ENCODE results near the gene VGLL4.

- no peak for TF ChIP-seq BHLHE40 (IDR thresholded peaks at IDR 0.05; ENCODE audit: low read depth, low read length)
- TF ChIP-seq CTCF (conservative IDR thresholded peaks at IDR 0.05; ENCODE audit: low read depth, low read length), result no peak
- no peak for TF ChIP-seq POLR2A (IDR thresholded peaks at IDR 0.05; ENCODE audit: low read depth, low read length)
- no peak for TF ChIP-seq RAD21 (IDR thresholded peaks at IDR 0.05; ENCODE audit: low read length)
- no peak for TF ChIP-seq CEBPB (IDR thresholded peaks at IDR 0.05; ENCODE audit: low read depth, low read length)
- no peak for TF ChIP-seq MAZ (IDR thresholded peaks at IDR 0.05; ENCODE audit: borderline replicate concordance, low read depth, low read length)
- no peak for TF ChIP-seq ELK1 (IDR thresholded peaks at IDR 0.05; ENCODE audit: borderline replicate concordance, low read depth, low read length)
- no peak for TF ChIP-seq CHD1 (IDR thresholded peaks at IDR 0.05; ENCODE audit: low read depth, low read length)
- TF ChIP-seq RFX5 (IDR thresholded peaks at IDR 0.05; ENCODE audit: low read depth, low read length), result no peak
- TF ChIP-seq NFE2L2 (IDR thresholded peaks at IDR 0.05; ENCODE audit: low read depth, low read length), result no peak
- TF ChIP-seq SMC3 (IDR thresholded peaks at IDR 0.05; ENCODE audit: low read depth, low read length), result no peak
- TF ChIP-seq USF2 (IDR thresholded peaks at IDR 0.05; ENCODE audit: low read depth, low read length), result no peak
- TF ChIP-seq MXI1 (IDR thresholded peaks at IDR 0.05; ENCODE audit: borderline replicate concordance, low read depth, low read length), result no peak
These were observed 60.5 kb downstream of the VGLL4 start for GRCh38 chr3:11583235-11583634.

All from IMR-90 (cell line).